Measurements from ENCODE around the gene CD79A.
"Not testable (repeated sequence)": the region's sequence is repeated elsewhere in the genome, so short reads cannot be mapped to it uniquely, and the experiment has no call there.

Gene CD79A

DNA sequence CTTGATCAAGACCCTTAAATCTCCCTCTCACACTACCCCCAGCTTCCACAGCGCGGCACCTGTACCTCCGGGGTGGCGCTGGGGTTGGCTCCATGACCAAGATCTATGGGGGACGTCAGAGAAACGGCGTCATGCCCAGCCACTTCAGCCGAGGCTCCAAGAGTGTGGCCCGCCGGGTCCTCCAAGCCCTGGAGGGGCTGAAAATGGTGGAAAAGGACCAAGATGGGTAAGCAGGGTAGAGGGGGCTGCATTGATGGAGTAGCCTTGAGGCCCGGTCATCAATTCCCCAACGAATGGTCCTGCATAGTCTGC lies 8.1 kb upstream of the CD79A start:
- no peak for DNase-seq (ENCODE audit: low read depth)
- in situ Hi-C loops (cut with HindIII; ENCODE audit: low sequenced_read_pairs) = no loop called here
- TF ChIP-seq, protein P1, sequence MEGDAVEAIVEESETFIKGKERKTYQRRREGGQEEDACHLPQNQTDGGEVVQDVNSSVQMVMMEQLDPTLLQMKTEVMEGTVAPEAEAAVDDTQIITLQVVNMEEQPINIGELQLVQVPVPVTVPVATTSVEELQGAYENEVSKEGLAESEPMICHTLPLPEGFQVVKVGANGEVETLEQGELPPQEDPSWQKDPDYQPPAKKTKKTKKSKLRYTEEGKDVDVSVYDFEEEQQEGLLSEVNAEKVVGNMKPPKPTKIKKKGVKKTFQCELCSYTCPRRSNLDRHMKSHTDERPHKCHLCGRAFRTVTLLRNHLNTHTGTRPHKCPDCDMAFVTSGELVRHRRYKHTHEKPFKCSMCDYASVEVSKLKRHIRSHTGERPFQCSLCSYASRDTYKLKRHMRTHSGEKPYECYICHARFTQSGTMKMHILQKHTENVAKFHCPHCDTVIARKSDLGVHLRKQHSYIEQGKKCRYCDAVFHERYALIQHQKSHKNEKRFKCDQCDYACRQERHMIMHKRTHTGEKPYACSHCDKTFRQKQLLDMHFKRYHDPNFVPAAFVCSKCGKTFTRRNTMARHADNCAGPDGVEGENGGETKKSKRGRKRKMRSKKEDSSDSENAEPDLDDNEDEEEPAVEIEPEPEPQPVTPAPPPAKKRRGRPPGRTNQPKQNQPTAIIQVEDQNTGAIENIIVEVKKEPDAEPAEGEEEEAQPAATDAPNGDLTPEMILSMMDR (IDR thresholded peaks at IDR 0.05; ENCODE audit: low read depth, low read length, missing control alignments) = no peak
- H3K4me3 ChIP-seq (ENCODE audit: low read depth, low read length) = no peak overlapping the region

DNA sequence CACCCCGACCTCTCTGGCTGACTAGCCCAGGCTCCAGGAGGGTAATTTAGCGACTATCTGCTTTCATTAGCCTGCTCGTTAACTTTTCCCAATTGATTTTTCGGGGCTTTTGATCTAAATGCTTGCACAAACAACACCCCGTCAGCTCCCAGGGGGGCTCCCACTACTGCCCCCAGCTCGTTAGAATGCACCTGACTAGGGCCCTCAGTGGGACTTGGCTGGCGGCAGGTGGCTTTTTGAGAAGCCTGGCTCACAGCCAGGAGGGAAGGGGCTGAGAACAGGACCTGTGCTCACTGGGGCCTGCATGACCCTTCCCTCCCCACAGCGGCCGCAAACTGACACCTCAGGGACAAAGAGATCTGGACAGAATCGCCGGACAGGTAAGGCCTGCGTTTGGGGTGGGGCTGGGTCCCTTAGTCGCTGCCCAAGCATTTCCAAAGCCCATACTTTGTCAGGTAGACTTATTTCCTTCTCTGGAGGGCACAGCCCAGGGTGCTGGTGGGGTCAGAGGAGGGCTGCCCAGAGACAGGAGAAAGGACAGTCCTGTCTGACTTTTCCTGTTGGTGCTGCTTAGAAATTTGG lies 7.6 kb upstream of the CD79A start:
- DNase-seq (ENCODE audit: low read depth) = no peak
- no peak overlapping the region for H3K4me3 ChIP-seq (ENCODE audit: low read depth, low read length)
- in situ Hi-C loops (cut with HindIII; ENCODE audit: low sequenced_read_pairs) = no loop called here
- TF ChIP-seq, protein P1 (IDR thresholded peaks at IDR 0.05; ENCODE audit: low read depth, low read length, missing control alignments) = no peak

DNA sequence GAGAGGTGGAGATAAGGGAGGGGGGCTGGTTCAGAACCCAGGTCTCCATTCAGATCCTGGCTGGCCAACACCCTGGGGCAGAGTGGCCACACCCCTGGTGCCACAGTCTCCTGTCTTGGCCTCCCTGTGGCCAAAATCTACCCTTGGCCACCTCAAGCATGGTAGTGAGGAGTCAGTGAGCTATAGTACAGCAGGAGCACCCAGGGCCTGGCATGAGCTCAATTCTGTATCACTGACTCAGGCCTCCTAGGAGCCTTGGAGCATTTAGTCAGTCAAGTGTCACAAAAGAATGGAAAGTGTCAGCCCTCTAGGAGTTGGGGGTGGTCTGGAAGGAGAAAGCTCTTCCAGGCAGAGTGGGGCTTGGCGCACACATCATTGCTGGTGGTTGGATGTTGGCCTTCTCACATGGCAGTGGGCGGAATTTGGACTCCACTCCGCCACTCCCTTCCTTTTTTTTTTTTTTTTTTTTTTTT lies 6.6 kb upstream of the CD79A start:
- DNase-seq (ENCODE audit: low read depth) = peak; percentile 20
- TF ChIP-seq, protein P1 (IDR thresholded peaks at IDR 0.05; ENCODE audit: low read depth, low read length, missing control alignments) = no peak
- in situ Hi-C loops (cut with HindIII; ENCODE audit: low sequenced_read_pairs) = no loop called here
- H3K4me3 ChIP-seq (ENCODE audit: low read depth, low read length) = no peak overlapping the region

DNA sequence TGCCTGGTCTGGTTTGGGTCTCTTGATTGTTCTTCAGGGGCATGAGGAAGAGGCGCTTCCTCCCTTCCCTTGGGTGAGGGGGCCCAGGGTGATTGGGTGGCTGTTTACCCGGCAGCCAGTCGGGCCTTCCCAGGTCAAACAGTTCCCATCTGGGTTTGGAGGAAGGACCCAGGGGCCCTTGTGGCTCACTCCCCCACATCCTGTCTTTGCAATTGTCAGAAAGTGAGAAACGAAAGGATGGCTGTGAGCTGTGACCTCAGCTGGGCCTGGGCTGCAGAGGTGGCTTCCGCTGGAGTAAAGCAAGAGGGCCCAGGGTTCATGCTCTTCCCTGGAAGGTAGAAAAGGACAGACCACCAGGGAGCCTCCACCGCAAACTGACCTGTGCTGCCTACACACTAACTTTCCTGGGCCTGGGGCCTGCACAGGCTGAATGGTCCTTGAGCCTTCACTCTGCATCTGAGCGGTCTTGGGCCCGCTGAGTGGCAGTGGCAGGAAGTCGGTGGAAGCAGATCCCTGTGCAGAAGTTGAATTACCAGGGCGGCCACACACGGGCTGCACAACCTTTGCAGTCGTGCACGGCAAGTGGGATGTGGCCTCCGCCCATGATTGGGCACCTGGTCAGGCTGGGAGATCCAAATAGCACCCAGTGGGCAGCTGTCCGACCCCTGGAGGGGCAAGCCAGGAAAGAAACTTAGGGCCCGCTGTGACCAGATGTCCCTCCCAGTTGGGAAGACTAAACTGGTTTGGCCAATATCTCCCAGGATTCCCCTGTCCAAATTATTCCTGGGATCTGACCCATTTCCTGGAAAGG lies 5.3 kb upstream of the CD79A start:
- TF ChIP-seq, protein P1 (IDR thresholded peaks at IDR 0.05; ENCODE audit: low read depth, low read length, missing control alignments) = no peak
- DNase-seq (ENCODE audit: low read depth) = no peak
- no peak overlapping the region for H3K4me3 ChIP-seq (ENCODE audit: low read depth, low read length)
- in situ Hi-C loops (cut with HindIII; ENCODE audit: low sequenced_read_pairs) = no loop called here

DNA sequence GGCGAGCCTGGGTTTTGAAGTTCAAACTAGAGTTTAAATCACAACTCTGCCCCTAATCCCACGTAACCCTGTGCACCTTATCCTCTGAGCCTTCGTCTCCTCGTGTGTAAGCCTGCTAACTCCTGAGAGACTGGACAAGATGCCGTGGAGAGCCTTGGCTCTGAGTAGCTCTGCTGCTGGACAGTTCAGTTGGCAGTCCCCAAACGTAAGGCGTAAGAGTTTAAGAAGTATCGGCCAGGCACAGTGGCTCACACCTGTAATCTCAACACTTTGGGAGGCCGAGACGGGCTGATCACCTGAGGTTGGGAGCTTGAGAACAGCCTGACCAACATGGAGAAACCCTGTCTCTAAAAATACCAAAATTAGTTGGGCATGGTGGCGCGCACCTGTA lies 4.7 kb upstream of the CD79A start:
- TF ChIP-seq, protein P1 (IDR thresholded peaks at IDR 0.05; ENCODE audit: low read depth, low read length, missing control alignments) = no peak
- H3K4me3 ChIP-seq (ENCODE audit: low read depth, low read length) = no peak overlapping the region

DNA sequence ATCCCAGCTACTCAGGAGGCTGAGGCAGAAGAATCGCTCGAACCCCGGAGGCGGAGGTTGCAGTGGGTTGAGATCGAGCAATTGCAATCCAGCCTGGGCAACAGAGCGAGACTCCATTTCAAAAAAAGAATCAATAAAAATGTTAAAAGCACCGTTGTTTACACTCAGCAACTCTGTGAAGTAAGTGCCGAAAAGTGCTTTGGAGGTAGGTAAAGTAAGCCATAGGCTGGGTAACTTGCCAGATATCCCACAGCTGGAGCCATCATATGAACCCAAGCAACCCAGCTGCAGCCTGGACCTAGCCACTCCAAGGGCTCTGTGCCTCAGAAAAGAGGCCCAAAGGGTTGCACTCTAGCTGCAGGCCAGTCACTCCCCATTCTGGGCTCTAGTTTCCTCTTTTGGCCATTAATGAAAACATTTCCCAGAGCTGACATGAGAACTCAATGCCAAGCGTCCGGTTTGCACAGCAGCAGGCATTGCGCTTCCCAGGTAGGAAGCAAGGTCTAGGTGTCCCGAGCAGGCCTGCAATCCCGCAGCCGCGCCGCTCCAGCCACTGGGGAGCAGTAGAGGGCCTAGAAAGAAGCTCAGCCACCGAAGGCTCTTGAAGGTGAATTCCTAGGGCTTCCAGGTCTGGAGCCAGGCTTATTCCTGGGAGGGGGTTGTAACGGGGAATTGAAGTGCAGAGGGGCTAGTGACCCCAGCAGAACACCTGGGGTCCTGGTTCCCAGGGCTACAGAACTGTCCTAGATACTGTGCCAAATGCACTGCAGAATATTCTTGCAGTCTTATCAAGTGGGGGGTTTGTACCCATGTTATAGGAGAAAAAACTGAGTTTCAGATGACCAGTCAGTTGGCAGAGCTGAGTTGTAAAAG lies 4.1 kb upstream of the CD79A start:
- no peak overlapping the region for H3K4me3 ChIP-seq (ENCODE audit: low read depth, low read length)
- in situ Hi-C loops (cut with HindIII; ENCODE audit: low sequenced_read_pairs) = no loop called here
- TF ChIP-seq, protein P1 (IDR thresholded peaks at IDR 0.05; ENCODE audit: low read depth, low read length, missing control alignments) = peak; percentile 78
- DNase-seq (ENCODE audit: low read depth) = peak; percentile 18

More for the DNA sequence above, 4.7 kb upstream of the CD79A start:
- DNase-seq (ENCODE audit: low read depth) = no peak
- in situ Hi-C loops (cut with HindIII; ENCODE audit: low sequenced_read_pairs) = no loop called here

DNA sequence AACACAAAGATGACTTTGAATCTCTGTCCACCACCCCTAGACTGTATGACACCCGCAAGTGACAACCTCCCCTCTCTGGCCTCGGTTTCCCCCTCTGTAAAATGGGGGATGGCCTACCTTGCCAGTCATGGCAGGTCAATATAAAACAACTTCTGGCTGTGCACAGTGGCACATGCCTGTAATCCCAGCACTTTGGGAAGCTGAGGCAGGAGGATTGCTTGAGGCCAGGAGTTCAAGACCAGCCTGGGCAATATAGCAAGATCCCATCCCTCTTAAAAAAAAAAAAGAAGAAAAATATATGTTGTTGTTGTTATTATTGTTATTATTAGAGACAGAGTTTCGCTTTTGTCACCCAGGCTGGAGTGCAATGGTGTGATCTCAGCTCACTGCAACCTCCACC lies 1.1 kb upstream of the CD79A start:
- in situ Hi-C loops (cut with HindIII; ENCODE audit: low sequenced_read_pairs); H3K4me3 ChIP-seq (ENCODE audit: low read depth, low read length); DNase-seq (ENCODE audit: low read depth): not testable (repeated sequence)

All from astrocyte of the cerebellum (primary cell).